Measurements from ENCODE around the gene C16orf89.

The C16orf89 gene

DNA sequence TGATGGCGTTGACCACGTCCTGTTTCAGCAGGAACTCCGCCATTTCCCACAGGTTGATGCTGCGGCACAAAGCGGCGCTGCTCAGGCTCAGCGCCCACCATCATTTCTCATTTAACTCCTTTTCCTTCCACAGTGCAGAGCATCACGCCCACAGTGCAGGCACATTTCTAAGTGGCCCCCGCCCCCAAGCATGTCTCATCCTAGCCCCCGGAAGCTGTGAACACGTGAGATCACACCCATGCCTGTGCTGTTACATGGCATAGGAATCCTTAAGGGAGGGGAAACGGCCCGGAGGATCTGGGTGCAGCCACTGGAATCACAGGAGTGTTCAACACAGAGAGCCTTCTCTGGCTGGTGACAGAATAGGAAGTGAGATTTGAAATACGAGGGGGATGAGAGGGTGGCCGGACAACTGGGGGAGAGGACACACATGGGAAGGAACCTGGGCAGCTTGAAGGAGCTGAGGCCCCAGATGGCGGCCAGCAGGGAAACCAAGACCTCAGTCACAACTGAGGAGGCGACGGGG, 36.7 kb downstream of the C16orf89 start:
- DNase-seq (ENCODE audit: low read depth) = no peak

GRCh38 chr16:5027575-5028235, 38.1 kb downstream of the C16orf89 start:
- no peak for DNase-seq (ENCODE audit: low read depth)

DNA sequence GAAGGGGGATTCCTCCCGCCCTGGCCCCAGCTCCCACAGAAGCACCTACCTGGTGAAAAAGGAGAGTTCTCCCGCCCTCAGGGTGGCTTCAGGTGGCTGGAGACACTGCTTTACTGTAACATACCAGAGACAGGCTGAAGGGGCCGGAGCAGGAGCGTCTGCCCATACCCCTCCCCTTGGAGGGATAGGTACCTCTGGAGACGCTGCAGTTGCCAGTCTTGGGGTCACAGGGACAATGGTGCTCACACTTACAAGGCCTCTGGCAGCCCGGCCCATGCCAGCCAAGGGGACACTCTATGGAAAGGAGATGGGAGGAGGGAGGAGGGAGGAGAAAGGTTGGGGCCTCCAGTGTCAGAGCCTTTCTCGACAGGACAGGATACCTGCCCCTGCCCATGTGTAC, 38.7 kb downstream of the C16orf89 start:
- DNase-seq (ENCODE audit: low read depth) = no peak

- no peak for DNase-seq (ENCODE audit: low read depth)
Measured at GRCh38 chr16:5026664-5027063, 39.1 kb downstream of the C16orf89 start.

- no peak for DNase-seq (ENCODE audit: low read depth)
Measured at GRCh38 chr16:5025171-5025632, 40.6 kb downstream of the C16orf89 start.

DNA sequence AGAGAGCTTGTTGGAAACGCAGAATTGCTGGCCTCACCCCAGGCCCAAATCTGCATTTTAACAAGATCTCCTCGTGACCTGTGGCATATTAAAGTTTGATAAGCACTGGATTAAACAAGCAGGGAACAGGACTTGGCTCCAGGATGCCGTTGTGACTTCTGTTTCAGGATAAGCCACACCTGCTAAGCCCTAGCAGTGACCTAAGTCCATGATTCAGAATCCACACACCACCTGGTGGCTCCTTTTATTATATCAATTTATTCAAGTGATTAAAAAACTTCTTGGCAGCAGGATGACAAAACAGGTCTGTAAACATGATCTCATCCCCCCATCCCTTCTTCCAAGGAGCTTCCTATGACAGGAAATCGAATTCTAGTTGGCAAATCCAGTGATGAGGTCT, 41.1 kb downstream of the C16orf89 start:
- no peak for DNase-seq (ENCODE audit: low read depth)

DNA sequence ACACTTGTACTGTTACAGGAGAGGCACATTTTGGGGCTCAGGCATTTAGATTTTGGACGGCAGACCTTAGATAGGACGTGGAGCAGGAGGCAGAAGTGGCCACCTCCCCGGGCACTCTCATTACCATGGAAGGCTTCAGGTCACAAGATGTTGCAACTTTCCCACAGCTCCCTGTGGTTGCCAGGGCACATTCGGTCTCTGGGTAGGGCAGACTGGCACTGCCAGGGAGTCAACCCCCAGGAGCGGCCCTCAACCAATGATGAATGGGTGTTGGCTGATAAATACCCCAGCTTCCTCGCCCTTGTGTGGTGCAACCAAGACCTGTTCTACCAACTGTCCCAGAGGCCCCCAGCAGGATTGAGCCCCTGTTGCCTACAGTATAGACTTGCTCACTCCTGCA, 43.2 kb downstream of the C16orf89 start:
- no peak for DNase-seq (ENCODE audit: low read depth)

GRCh38 chr16:5020551-5020950, 45.2 kb downstream of the C16orf89 start:
- no peak for DNase-seq (ENCODE audit: low read depth)

DNA sequence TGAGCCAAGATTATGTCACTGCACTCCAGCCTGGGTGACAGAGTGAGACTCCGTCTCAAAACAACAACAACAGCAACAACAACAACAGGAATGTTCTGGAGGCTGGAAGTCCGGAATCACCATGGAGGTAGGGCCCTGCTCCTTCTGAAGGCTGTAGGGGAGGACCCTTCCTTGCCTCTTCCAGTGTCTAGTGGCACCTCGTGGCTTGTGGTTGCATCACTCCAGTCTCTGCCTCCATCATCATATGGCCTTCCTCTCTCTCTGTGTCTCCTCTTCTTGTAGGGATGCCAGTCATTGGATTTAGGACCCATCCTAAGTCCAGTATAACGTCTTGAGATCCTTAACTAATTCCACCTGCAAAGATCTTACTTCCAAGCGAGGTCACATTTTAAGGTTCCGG, 46.0 kb downstream of the C16orf89 start:
- no peak for DNase-seq (ENCODE audit: low read depth)

DNA sequence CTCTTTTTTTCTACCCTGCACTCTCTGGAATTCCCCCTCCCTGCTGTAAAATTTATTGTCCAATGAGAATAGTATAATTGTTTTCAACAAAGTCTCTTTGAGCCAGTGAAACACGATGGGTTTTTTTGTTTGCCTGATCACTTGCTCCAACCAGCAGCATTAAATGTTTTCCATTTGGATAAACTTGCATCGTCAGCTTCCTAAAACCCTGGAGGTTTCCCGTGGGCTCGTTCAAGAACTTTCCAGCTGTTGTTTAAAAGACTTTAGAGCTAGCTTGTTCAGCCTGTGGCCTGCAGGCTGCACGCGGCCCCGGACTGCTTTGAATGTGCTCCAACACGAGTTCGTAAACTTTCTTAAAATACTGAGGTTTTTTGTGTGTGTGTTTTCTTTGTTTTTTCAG, 47.0 kb downstream of the C16orf89 start:
- DNase-seq (ENCODE audit: low read depth) = no peak

GRCh38 chr16:5017678-5017969, 48.1 kb downstream of the C16orf89 start:
- DNase-seq (ENCODE audit: low read depth) = no peak

GRCh38 chr16:5016967-5017677, 48.6 kb downstream of the C16orf89 start:
- DNase-seq (ENCODE audit: low read depth) = no peak

GRCh38 chr16:5015887-5016286, 49.9 kb downstream of the C16orf89 start:
- no peak for DNase-seq (ENCODE audit: low read depth)

DNA sequence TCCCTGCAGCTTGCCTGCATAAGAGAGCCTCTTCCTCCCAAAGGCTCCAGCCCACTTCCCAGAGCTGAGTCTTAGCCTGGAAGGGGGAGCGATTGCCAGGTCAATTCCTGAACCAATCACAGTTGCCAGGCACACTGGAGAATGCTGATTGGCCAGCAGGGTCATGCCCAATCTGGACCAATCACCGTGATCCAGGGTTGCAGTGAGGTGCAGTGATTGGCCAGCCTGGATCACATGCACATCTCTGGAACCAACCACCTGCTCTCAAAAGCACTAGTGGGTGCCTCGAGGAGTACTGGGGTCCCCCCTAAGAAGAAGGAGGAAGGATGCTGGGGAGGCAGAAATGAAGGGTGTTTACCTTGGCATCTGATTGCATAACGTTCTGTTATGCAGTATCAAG, 50.4 kb downstream of the C16orf89 start:
- no peak for DNase-seq (ENCODE audit: low read depth)

DNA sequence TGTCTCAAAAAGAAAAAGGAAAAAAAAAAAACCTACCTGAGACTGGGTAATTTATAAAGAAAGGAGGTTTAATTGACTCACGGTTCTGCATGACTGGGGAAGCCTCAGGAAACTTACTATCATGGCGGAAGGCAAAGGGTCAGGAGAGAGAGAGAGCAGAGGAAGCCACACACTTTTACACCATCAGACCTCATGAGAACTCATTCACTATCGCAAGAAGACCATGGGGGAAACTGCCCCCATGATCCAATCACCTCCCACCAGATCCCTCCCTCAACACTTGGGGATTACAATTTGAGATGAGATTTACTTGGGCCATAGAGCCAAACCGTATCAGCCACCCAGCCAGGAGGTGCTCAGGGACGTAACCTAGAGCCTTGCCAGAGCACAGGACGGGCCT, 52.9 kb downstream of the C16orf89 start:
- no peak for DNase-seq (ENCODE audit: low read depth)

DNA sequence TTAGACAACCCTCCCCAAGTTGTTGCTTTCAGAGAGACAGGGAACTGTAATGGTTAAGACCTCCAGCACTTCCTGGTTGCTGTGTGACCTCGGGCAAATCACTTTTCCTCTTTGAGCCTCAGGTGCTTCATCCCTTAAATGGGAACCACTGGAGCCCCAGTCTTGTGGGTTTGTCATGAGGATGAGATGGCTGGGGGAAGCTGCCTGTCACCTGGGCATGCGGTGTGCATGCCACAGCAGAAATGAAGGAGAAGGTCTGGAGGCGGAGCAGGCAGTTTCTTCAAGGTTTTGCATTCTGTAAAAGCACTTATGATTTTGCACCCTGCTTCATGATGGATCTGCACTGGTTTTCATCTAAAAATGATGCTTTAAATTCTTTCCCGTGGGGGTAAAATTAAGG, 54.1 kb downstream of the C16orf89 start:
- DNase-seq (ENCODE audit: low read depth) = no peak

GRCh38 chr16:5010576-5011329, 55.0 kb downstream of the C16orf89 start:
- DNase-seq (ENCODE audit: low read depth) = no peak

DNA sequence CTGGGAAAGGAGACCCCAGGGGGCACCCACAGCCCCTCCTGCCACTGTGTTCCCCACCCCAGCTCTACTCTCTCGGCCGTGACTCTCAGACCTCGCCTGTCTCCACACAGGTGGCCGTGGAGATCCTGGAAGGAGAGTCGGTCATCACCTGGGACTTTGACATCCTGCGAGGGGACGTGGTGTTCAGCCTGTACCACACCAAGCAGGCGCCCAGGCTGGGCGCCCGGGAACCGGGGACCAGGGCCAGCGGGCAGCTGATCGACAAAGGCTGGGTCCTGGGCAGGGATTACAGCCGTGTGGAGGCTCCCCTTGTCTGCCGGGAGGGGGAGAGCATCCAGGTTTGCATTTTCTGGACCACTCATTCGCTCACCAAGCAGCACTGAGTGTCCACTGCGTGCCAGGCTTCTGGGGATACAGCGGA, 57.4 kb downstream of the C16orf89 start:
- DNase-seq (ENCODE audit: low read depth) = no peak

GRCh38 chr16:5007256-5007655, 58.5 kb downstream of the C16orf89 start:
- no peak for DNase-seq (ENCODE audit: low read depth)

GRCh38 chr16:5006348-5007193, 59.2 kb downstream of the C16orf89 start:
- no peak for DNase-seq (ENCODE audit: low read depth)

- DNase-seq (ENCODE audit: low read depth) = no peak
Measured at GRCh38 chr16:5005916-5006315, 59.8 kb downstream of the C16orf89 start.

GRCh38 chr16:5004311-5004710, 61.4 kb downstream of the C16orf89 start:
- DNase-seq (ENCODE audit: low read depth) = no peak
